K562 (cell line): ENCODE measurements around the gene MED20. TPM values are rescaled to one million over a fixed set of nuclear protein-coding genes. Genes with fewer than 3 reads are reported as not detected.

Source experiments
- ARHGAP35 ChIP-seq: fragments of 450-650 bp; IDR thresholded peaks from 2 replicates; pipeline ENCODE4 v1.6.1; 2018; ENCODE audit not compliant: partially characterized antibody
- KAT8 ChIP-seq: fragments of 450-650 bp; IDR thresholded peaks from 2 replicates; pipeline ENCODE4 v1.6.1; 2016; ENCODE audit warnings: low read depth, mild to moderate bottlenecking
- MAFF ChIP-seq: IDR thresholded peaks from 2 replicates; pipeline ENCODE4 v1.6.1; 2012; ENCODE audit warnings: low read length, improper control_type of control experiment
- MXI1 ChIP-seq: IDR thresholded peaks from 2 replicates; pipeline ENCODE4 v1.6.1; 2011; ENCODE audit warnings: low read depth, mild to moderate bottlenecking, improper control_type of control experiment, low read length
- NCOA2 ChIP-seq, 2 experiments: fragments of 450-650 bp; IDR thresholded peaks; 2 replicates each; pipeline ENCODE4 v1.6.1; 2018; ENCODE audit warnings: mild to moderate bottlenecking in 2 of 2, moderate library complexity in 1 of 2; ENCODE audit not compliant: partially characterized antibody in 2 of 2
- NCOA6 ChIP-seq: fragments of 450-650 bp; IDR thresholded peaks from 2 replicates; pipeline ENCODE4 v1.6.1; 2017; ENCODE audit warnings: mild to moderate bottlenecking
- PHB ChIP-seq: fragments of 250-450 bp; sonication (Bioruptor Pico); IDR thresholded peaks from 2 replicates; pipeline ENCODE4 v1.5.0; 2021
- PHF21A ChIP-seq: fragments of 450-650 bp; IDR thresholded peaks from 2 replicates; pipeline ENCODE4 v1.6.1; 2017; ENCODE audit warnings: low read depth, borderline replicate concordance
- POLR3A ChIP-seq: IDR thresholded peaks from 2 replicates; pipeline ENCODE4 v1.6.1; 2011; ENCODE audit warnings: borderline replicate concordance, mild to moderate bottlenecking, moderate library complexity; ENCODE audit not compliant: insufficient read length, insufficient read depth; ENCODE audit errors: extremely low read depth
- PYGO2 ChIP-seq: fragments of 450-650 bp; IDR thresholded peaks from 2 replicates; pipeline ENCODE4 v1.6.1; 2016; ENCODE audit warnings: mild to moderate bottlenecking, missing genetic modification characterization, moderate library complexity, missing compliant biosample characterization
- SMAD2 ChIP-seq: fragments of 150-350 bp; IDR thresholded peaks from 2 replicates; pipeline ENCODE4 v1.6.1; 2014; ENCODE audit warnings: low read depth, mild to moderate bottlenecking, low read length
- SMAD4 ChIP-seq: fragments of 250-450 bp; sonication (Bioruptor Pico); conservative IDR thresholded peaks from 2 replicates; pipeline ENCODE4 v1.8.0; 2021; ENCODE audit warnings: inconsistent platforms, mild to moderate bottlenecking, moderate library complexity
- SRSF7 ChIP-seq: fragments of 200-400 bp; formaldehyde crosslinking; optimal IDR thresholded peaks from 2 replicates; pipeline ENCODE3; 2017; ENCODE audit warnings: mild to moderate bottlenecking, low read depth, low read length
- ZBTB17 ChIP-seq: fragments of 450-650 bp; formaldehyde crosslinking; IDR thresholded peaks from 2 replicates; pipeline ENCODE4 v1.4.0; 2020; ENCODE audit warnings: mild to moderate bottlenecking
- ZNF133 ChIP-seq: fragments of 250-450 bp; sonication (Bioruptor Pico); IDR thresholded peaks from 2 replicates; pipeline ENCODE4 v1.4.0; 2020; ENCODE audit warnings: mild to moderate bottlenecking
- polyA plus RNA-seq, 8 experiments: library from polyadenylated mRNA; depleted of rRNA in 4 of 8; stranded (reverse) in 5 of 8; unstranded in 3 of 8; fragments of >200 nt; fragmentation: Nextera tagmentation in 2 of 8; fragmentation: Illumina TruSeq in 1 of 8; extraction: Ambion mirVana in 2 of 8; extraction: Trizol in 1 of 8; gene quantifications; 2 replicates each; pipeline versions ENCODE4 v1.2.1 to v1.2.3, GENCODE V29; 2011 to 2014; ENCODE audit warnings: inconsistent platforms in 1 of 8, missing spikeins in 1 of 8
- total RNA-seq, 7 experiments: library from RNA; depleted of rRNA in 6 of 7; stranded (reverse); fragments of >200 nt in 6 of 7; fragmentation: Illumina TruSeq in 2 of 7; extraction: Trizol in 2 of 7; gene quantifications; 2 replicates each; pipeline versions ENCODE4 v1.2.1 to v1.2.3, GENCODE V29; 2011 to 2021; ENCODE audit warnings: low replicate concordance in 1 of 7
- TF ChIP-seq, protein P1 (sequence below): fragments of 450-650 bp; formaldehyde crosslinking; IDR thresholded peaks from 2 replicates; pipeline ENCODE4 v1.4.0; 2020; ENCODE audit warnings: mild to moderate bottlenecking, moderate library complexity
- TF ChIP-seq, protein P2 (sequence below): IDR thresholded peaks from 3 replicates; pipeline ENCODE4 v1.6.1; 2011; ENCODE audit warnings: borderline replicate concordance, mild to moderate bottlenecking; ENCODE audit not compliant: insufficient read length, insufficient read depth
- TF ChIP-seq, protein P3 (sequence below): IDR thresholded peaks from 2 replicates; pipeline ENCODE4 v1.6.1; 2011; ENCODE audit warnings: borderline replicate concordance, low read depth, mild to moderate bottlenecking, moderate library complexity, low read length; ENCODE audit not compliant: insufficient read depth, poor library complexity, severe bottlenecking

The MED20 gene
- total and polyA plus RNA-seq, 9 of the 15 experiments (the other 6 are each of a cell fraction or from before 2014, with no cell fraction given): 27.3 to 80.9 (median 46.0) TPM

DNA sequence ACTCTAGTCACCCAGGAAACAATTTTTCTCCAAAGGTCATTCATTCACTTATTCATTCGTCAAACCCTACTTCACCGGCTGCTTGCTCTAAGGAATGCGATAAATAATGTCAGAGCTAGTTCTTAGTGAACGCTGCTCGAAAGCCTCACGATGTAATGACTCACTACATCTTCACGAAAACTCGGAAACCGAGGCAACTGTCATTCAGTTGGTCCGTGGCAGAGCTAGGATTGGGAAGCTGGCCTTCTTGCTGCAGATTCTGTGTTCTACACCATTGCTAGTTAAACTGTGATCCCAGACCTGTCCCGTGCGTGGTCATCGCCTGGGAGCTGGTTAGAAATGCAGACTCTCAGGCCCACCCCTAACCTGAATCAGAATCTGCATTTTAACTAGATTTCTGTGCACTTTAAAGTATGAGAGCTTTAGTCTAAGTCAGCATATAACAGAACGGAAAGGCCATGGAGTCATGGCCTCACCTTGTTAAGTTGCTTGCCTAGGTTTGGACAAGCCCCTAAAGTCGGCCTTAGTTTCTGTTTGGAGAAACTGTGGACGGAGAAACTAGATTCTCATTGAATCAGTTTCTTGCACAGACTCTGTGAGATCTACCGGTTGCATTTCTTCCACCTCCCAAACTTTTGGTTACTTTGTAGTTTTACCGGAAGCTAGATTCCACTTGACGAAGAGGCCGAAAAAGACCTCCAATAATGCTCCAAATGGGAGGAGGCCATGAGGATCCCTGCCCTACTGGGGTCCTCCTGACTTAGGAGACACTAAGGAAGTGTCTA lies 21.3 kb upstream of the MED20 start (continued):
- TF ChIP-seq, protein P1, sequence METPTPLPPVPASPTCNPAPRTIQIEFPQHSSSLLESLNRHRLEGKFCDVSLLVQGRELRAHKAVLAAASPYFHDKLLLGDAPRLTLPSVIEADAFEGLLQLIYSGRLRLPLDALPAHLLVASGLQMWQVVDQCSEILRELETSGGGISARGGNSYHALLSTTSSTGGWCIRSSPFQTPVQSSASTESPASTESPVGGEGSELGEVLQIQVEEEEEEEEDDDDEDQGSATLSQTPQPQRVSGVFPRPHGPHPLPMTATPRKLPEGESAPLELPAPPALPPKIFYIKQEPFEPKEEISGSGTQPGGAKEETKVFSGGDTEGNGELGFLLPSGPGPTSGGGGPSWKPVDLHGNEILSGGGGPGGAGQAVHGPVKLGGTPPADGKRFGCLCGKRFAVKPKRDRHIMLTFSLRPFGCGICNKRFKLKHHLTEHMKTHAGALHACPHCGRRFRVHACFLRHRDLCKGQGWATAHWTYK (CRISPR knock-in tag): no peak
- no peak for TF ChIP-seq SMAD4 (CRISPR knock-in tag)
- TF ChIP-seq KAT8: no peak
- peak; percentile 15; the same call in 1 of the 2 replicates for TF ChIP-seq MAFF
- no peak for TF ChIP-seq NCOA2 (IDR thresholded peaks at IDR 0.05; ENCODE audit: partially characterized antibody in 2 of 2)
- TF ChIP-seq, protein P2, sequence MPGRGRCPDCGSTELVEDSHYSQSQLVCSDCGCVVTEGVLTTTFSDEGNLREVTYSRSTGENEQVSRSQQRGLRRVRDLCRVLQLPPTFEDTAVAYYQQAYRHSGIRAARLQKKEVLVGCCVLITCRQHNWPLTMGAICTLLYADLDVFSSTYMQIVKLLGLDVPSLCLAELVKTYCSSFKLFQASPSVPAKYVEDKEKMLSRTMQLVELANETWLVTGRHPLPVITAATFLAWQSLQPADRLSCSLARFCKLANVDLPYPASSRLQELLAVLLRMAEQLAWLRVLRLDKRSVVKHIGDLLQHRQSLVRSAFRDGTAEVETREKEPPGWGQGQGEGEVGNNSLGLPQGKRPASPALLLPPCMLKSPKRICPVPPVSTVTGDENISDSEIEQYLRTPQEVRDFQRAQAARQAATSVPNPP: no peak
- TF ChIP-seq ZNF133 (CRISPR knock-in tag): no peak
- no peak for TF ChIP-seq PHB (CRISPR knock-in tag)
- no peak for TF ChIP-seq SMAD2
- peak; percentile 25 for TF ChIP-seq ZBTB17 (CRISPR knock-in tag)
- no peak for TF ChIP-seq PHF21A
- TF ChIP-seq MXI1: no peak
- no peak for TF ChIP-seq NCOA6
- TF ChIP-seq SRSF7: no peak
- TF ChIP-seq PYGO2 (tag): no peak
- TF ChIP-seq, protein P3, sequence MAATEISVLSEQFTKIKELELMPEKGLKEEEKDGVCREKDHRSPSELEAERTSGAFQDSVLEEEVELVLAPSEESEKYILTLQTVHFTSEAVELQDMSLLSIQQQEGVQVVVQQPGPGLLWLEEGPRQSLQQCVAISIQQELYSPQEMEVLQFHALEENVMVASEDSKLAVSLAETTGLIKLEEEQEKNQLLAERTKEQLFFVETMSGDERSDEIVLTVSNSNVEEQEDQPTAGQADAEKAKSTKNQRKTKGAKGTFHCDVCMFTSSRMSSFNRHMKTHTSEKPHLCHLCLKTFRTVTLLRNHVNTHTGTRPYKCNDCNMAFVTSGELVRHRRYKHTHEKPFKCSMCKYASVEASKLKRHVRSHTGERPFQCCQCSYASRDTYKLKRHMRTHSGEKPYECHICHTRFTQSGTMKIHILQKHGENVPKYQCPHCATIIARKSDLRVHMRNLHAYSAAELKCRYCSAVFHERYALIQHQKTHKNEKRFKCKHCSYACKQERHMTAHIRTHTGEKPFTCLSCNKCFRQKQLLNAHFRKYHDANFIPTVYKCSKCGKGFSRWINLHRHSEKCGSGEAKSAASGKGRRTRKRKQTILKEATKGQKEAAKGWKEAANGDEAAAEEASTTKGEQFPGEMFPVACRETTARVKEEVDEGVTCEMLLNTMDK: no peak
- TF ChIP-seq POLR3A: no peak
- TF ChIP-seq ARHGAP35: no peak
- TF ChIP-seq, all 486 proteins: peak for 77
